Coronary artery (tissue), 2 donors: ENCODE results near the gene TDG.
A peak's percentile ranks its signal among the peaks of the same experiment; 100 is the strongest.

ENCODE experiments used
- DNase-seq: peaks from one replicate; pipeline ENCODE4 v3.0.0-alpha.2; 2017; ENCODE audit warnings: low spot score
- H3K27ac ChIP-seq, 2 donors: fragments of 200-600 bp; sonication (generic); one replicate each; pipeline ENCODE4 v1.5.1; 2016 to 2019
- H3K4me3 ChIP-seq: fragments of 200-600 bp; sonication (generic); 2 replicates; pipeline ENCODE4 v1.5.1; 2016; ENCODE audit warnings: mild to moderate bottlenecking, moderate library complexity
- CTCF ChIP-seq: fragments of 200-600 bp; sonication (generic); IDR thresholded peaks from one replicate; pipeline ENCODE4 v1.5.1; 2019; ENCODE audit warnings: antibody characterized with exemption

Gene TDG

DNA sequence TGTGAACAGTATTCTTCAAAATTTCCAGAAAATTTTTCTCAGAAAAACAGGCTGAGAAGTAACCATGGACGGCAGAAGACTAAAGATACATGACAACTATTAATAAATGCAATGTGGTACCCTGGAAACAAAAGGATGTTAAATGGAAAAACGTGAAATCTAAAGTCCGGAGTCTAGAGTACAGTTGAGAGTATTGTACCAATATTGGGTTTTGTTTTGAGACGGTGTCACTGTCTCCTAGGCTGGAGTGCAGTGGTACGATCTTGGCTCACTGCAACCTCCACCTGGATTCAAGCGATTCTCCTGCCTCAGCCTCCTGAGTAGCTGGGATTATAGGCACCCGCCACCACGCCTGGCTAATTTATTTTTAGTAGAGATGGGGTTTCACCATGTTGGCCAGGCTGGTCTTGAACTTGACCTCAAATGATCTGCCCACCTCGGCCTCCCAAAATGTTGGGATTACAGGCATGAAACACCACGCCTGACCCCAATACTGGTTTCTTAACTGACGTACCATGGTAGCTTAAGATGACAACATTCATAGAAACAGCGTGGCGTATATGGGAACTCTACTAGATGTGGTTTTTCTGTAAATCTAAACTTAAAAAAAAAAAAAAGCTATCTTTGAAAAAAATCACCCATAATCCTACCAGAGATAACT, 16.8 kb upstream of the TDG start:
- TF ChIP-seq CTCF: no peak
- no peak overlapping the region for H3K4me3 ChIP-seq
- no peak overlapping the region for H3K27ac ChIP-seq
- no peak for DNase-seq

DNA sequence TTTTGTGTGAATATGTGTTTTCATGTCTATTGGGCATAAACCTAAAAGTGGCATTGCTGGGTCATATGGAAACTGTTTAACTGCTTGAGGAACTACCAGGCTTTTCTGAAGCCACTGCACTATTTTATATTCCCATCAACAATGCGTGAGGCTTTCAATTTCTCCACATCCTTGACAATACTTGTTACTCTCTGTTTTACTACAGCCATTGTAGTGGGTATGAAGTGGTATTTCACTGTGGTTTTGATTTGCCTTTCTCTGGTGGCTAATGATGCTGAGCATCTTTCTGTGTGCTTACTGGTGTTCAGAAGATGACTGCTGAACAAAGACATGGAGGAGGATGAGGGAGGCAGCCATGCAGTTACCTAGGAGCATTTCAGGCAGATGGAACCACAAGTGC, 13.2 kb upstream of the TDG start:
- H3K27ac ChIP-seq: no peak overlapping the region
- H3K4me3 ChIP-seq: no peak overlapping the region
- no peak for DNase-seq
- TF ChIP-seq CTCF: no peak

DNA sequence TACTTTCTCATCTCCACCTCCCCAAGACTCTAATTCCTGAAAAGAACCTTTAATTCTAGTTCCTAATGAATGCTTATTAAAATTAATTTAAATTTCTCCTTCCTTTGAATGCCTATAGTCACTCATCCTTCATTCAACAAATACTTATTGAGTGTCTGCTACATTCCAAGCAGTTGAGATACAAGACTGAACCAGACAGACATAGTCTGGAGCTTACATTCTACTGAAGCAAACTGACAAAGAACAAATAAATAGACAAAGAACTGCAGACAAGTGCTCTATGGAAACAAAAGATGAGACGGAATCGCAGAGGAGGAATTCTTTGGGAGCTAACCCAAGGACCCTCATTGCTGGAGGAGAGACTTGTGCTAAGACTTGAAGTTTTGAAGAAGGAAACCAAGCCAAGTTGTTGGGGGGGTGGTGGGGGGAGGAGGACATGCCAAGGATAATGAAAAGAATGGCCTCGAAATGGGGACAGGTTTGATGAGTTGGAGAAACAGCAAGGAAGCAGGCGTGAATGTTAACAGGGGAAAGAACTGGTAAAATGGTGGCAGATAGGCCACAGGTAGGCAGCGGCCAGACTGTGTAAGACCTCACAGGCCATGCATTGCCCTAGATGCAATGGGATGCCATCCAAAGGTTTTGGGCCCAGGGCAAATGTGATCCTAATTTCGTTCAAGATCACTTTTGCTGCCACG, 9.7 kb upstream of the TDG start:
- no peak for DNase-seq
- Histone ChIP-seq H3K4me3 (peak overlapping the region; percentile 78), H3K27ac (peak overlapping the region; percentile 74 to 95)
- TF ChIP-seq CTCF: no peak

- peak overlapping the region; percentile 74 to 95 for H3K27ac ChIP-seq
- DNase-seq: peak; percentile 80
- H3K4me3 ChIP-seq: peak overlapping the region; percentile 78
- TF ChIP-seq CTCF: no peak
These were observed 9.1 kb upstream of the TDG start for GRCh38 chr12:103956509-103957027.

- Histone ChIP-seq H3K27ac (peak overlapping the region; percentile 74 to 95), H3K4me3 (peak overlapping the region; percentile 78)
- no peak for TF ChIP-seq CTCF
- DNase-seq: no peak
These were observed 7.7 kb upstream of the TDG start for GRCh38 chr12:103957865-103958388.

- no peak for TF ChIP-seq CTCF
- Histone ChIP-seq H3K4me3 (no peak overlapping the region), H3K27ac (no peak overlapping the region)
- no peak for DNase-seq
These were observed 7.1 kb upstream of the TDG start for GRCh38 chr12:103958621-103959020.
